ENCODE results near the gene SMPX.

DNA sequence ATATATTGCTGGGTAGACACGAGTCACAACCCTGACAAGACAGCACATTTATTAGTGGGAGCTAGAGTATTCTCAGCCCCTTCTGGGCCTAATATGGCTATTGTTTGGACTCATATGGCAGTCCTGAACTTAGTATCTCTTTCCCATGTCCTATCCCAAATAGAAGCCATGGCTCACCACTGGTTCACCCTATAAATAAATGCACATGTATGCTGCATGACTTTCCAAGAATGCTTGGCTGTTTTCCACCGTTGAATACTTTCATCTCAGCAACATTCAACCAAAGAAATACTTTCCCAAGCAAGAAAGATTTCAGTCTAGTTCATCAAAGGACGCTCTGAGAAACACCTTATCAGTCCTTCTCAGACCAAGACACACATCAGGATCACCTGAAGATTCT, 36.7 kb downstream of the SMPX start:
- no peak for TF ChIP-seq POLR2AphosphoS5 (IDR thresholded peaks at IDR 0.05; ENCODE audit: low read depth, low read length)
- no peak for TF ChIP-seq TAF1 (IDR thresholded peaks at IDR 0.05; ENCODE audit: borderline replicate concordance, insufficient read depth, low read length)

Measured in PFSK-1 (cell line).